ENCODE data around the gene ARAF.
"Not testable (repeated sequence)": the region's sequence is repeated elsewhere in the genome, so short reads cannot be mapped to it uniquely, and the experiment has no call there.

The ARAF gene

DNA sequence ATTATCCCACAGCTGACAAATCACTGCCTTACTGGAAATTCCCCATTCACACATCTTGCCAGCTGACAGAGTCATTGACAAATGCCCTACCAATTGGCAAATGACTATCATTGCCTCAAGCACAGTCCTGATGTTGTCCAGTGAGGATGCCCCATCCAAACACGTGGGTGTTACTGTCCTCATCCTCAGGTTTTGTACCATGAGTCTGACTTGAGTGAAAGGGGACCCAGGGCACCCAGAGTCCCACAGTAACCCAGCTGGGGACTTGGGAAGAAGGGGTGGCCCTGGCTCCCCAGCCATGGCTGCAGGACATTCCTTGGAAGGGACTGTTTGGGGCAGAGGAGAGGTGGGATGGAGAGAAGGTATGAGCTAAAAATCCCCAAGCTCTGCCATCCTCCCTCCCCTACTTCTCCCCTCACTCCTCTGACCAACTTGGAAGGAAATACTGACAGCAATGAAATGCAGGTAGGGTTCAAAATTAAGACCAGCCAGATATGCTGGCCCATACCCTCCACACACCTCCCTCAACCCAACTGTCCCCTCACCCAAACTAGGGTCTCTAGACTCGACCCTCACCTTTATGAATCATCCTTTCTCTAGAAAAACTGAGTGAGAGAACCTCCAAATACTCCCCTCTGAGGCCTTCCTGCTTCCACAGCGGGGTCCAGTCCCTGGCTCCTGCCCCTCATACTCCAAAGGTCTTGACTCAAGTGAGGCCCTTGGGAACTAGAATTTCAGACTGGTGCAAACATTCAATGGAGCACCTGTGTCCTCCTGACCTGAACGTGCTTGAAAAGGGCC, 26.3 kb downstream of the ARAF start:
- DNase-seq = no peak

DNA sequence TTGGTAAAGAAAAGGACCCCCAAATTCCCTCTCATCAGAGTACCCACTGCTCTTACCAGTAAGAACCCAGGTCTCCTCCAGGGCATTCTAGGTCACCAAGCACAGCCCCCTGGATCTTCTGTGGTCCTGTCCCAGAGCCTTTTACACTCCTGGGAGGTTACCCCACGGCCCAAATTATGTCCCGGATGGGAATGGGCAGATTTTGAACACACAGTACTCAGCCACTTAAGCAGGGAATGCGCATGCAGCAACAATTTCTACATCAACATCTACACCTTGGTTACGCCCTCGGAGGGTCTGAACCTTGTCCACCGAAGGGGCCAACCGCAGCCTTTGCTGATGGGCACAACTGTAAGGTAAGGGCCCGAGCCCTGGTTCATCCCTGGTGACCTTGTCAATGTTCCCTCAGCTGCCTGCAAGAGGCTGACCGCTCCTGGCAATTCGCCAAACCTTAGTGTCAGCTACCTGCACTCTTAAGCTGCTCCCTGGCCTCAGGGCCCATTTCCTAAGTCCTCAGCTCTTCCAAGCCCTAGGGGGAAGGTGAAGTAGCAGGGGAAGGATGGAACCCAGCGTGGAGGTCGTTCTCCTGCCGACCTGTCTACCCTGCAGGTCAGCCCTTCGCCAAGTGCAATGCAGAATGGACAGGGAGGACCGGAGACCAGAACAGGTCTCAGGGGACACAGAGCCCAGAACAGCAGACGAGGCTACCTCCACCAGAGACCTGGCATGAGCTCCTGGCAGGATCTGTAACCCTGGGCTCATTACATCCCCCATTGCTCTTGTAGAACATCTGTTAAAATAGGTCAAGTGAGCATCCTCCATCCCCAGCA, 27.1 kb downstream of the ARAF start:
- no peak for DNase-seq

DNA sequence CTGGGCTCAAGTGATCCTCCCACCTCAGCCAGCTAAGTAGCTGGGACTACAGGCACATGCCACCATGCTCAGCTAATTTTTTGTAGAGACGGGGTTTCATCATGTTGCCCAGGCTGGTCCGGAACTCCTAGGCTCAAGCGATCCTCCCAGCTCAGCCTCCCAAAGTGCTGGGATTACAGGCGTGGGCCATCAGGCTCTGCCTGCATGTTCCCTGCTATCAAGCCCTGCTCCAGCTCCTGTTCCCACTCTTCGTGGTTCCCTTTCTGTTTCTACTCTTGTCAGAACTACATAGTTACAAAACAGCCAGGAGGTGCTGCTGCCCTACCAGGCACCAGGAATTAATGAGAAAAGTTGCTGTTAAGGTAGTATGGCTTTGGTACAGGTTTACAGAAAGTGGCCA, 30.0 kb downstream of the ARAF start:
- DNase-seq = no peak

GRCh38 chrX:47593522-47593921, 32.5 kb downstream of the ARAF start:
- no peak for DNase-seq

DNA sequence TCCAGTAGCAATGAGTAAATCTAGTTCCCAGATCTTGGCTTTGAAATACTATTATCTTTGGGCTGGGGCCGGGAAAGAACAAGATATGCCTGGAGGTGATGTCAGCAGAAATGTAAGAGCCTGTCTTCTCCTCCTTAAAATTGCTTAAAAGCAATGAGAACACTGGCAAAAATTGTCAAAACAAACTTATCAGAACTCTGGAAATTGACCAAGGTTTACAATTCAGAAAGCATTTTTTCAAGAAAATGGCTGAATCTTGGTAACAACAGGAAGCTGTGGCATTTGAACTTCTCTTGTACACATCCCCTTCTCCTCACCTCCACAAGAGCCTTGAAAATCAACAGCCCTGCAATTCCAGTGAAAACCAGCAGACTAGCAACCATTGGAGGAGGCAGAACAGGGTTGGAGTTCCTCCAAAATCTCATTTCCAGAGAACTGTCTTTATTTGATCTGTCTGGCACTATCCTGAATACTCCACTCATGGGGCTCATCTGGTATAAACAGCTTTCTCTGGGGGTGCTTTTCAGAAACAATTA, 34.8 kb downstream of the ARAF start:
- no peak for DNase-seq

- DNase-seq = no peak
These were observed 35.3 kb downstream of the ARAF start for GRCh38 chrX:47596256-47596655.

DNA sequence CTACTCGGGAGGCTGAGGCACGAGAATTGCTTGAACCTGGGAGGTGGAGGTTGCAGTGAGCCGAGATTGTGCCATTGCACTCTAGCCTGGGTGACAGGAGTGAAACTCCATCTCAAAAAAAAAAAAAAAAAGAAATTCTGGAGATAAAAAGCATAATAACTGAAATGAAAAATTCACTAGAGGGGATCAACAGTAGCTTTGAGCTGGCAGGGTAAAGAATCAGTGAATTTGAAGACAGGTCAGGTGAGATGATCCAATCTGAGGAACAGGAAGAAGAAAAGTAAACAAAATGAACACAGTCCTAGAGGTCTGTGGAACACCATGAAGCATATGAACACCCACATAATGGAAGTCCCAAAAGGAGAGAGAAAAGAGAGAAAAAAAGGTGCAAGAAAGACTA, 36.2 kb downstream of the ARAF start:
- DNase-seq = no peak

DNA sequence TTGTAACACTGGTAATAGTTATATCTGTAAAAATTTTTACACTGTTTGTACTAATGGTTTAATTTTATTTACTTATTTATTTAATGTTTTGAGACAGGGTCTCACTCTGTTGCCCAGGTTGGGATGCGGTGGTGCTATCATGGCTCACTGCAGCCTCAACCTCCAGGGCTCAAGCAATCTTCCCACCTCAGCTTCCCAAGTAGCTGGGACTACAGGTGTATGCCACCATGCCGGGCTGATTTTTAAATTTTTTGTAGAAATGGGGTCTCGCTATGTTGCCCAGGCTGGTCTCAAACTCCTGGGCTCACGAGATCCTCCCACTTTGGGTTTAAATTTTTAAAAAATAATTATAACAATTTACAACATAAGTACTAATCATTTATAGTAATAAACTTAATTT, 42.1 kb downstream of the ARAF start:
- DNase-seq = not testable (repeated sequence)

GRCh38 chrX:47605024-47605423, 44.0 kb downstream of the ARAF start:
- DNase-seq = no peak

GRCh38 chrX:47607091-47607490, 46.1 kb downstream of the ARAF start:
- no peak for DNase-seq

GRCh38 chrX:47608130-47608810, 47.3 kb downstream of the ARAF start:
- DNase-seq = no peak

DNA sequence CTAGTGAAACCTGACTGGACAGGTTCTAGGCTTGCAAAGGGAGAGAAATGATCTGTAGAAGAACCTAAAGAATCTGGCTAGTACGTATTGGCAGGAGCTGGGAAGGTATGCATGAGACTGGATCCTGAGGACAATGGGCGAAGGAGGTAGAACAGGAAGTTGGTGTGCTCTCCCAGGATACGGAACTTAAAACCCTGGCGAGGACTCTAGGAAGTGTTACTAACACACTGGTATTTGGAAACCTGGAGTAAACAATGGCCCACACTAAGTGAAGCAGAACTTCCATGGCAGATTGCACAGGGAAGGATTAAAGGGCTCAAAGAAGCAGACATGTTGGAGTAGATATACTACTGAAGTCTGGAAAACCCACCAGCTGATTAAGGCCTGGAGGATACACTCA, 49.5 kb downstream of the ARAF start:
- DNase-seq = no peak

DNA sequence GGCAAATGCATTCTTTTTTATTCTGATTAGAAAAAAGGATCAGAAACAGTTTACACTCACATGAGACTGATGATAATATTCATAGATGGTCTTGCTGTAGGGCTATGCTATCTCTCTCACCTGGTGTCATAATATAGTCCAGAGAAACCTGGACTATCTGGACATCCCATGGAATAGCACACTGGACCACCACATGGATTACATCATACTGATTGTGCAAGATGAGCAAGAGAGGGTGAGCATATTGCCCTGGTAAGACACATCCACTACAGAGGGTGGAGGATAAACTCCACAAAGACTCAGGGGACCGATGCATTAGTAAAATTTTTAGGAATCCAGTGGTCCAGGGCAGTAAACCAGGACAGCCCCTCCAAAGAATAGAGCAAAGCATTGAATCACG, 50.5 kb downstream of the ARAF start:
- no peak for DNase-seq

- DNase-seq = no peak
These were observed 50.9 kb downstream of the ARAF start for GRCh38 chrX:47611926-47612325.

DNA sequence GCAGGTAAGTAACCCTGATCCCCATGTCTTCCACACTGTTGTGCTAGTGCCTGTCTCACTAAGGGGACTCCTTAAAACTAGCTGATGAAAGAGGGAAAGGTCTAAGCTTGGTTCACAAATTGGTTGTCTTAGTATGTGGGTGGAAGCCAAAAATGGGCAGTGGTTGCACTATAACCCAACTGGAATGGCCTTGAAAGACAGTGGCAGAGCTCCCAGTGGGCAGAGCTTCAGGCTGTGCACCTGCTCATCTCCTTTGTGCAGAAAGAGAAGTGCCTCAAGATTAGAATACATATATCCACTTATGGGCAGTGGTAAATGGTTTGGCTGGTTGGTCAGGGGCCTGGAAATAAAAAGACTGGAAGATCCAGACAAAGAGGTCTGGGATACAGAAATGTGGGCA, 51.4 kb downstream of the ARAF start:
- DNase-seq = no peak

- no peak for DNase-seq
These were observed 52.1 kb downstream of the ARAF start for GRCh38 chrX:47613082-47613481.

DNA sequence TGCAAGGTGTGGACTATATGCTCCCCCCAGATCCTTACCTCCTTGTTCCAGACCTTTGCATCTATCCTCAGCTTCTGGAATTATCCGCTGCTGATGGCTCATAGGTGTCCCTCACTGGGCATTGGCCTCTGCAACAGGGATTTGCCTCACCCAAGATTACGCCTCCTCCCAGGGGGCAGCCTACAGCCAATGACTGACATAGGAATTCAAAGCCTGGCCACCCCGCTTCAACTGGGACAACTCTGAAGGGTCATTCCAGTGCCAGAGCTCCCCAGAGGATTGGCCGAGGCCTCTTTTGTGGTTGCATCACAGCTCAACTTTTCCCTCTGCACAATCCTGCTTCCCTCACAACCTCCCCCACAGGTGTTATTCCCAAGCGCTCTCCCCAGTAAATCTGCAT, 53.6 kb downstream of the ARAF start:
- DNase-seq = no peak

DNA sequence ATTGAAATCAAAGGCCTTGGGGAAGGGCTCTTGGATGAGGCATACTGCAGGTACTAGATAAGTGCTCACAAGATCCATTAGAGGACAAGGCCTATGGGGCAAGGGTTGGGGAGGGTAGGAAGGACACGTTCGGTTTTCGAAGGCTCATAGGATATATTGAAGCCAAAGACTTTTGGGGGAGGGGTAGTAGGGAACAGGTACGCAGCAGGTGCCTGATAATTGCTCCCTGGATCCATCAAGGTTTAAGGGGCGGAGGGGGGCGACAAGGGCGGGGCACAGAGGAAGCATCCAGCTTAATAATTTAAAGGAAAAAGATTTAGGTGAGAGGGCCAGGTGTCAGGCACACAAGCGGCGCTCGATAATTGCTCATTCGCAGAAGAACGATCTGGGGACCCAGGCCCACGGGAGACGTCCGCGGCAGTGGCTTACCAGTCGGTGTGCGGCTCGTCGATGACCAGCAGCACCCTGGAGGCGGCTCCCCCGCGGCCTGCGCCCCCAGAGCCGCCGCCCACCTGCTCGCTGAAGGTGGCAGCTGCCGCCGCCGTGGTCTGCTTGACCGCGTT, 58.0 kb downstream of the ARAF start:
- no peak for DNase-seq

DNA sequence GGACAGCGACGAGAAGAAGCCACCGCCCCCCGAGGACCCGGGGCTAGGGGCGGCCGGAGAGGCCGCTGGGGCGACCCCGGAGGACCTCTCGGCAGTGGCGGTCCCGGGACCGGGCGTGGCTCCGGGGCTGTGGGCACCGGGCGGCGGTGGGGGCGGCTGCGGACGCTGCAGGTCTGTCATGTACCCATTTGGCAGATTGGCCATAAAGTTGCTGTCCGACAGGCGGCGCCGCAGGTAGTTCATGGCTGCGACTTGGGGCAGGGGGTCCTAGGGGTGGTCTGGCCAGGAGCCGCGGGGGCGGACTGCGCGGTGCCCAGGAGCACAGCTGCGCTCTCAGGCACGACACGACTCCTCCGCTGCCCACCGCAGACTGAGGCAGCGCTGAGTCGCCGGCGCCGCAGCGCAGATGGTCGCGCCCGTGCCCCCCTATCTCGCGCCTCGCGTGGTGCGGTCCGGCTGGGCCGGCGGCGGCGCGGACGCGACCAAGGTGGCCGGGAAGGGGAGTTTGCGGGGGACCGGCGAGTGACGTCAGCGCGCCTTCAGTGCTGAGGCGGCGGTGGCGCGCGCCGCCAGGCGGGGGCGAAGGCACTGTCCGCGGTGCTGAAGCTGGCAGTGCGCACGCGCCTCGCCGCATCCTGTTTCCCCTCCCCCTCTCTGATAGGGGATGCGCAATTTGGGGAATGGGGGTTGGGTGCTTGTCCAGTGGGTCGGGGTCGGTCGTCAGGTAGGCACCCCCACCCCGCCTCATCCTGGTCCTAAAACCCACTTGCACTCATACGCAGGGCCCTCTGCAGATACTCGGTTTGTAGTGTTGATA, 58.7 kb downstream of the ARAF start, which contains the start of gene SYN1:
Gene SYN1 (minus strand): TSS at position 372 of the 817 bp plus-strand sequence. CDS start 129 bp downstream, at position 243.
- DNase-seq = peak; percentile 80 to 81

DNA sequence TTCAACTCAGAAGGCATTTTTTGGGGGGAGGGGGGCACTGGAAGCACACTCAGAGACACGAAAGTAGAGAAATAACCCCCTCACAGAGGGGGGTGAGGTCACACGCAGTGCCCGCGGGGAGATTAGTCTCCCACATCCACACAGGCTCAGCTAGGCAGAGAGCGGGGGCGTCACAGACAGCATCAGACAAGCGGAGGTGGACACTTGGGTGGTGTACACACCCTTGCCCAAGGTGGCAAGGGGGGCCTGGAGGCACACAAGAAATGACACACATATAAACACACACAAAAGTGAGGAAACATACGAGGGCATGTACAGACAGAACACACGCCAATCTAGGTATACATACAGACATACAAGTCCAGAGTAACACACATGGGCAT, 59.3 kb downstream of the ARAF start:
- DNase-seq = no peak

Measured in stimulated activated CD4-positive, alpha-beta T cell treated with anti-CD3 and anti-CD28 coated beads, Interleukin-2, amount 100 ng/mL, for 24 hours (primary cell).